WI38 (cell line): ENCODE results near the gene PHC1.
"Not testable (repeated sequence)": the region's sequence is repeated elsewhere in the genome, so short reads cannot be mapped to it uniquely, and the experiment has no call there.

ENCODE experiments used
- H3K4me3 ChIP-seq: 2 replicates; pipeline ENCODE4 v1.5.1; 2011; ENCODE audit warnings: low read depth, mild to moderate bottlenecking, control low read depth, low read length
- TF ChIP-seq, protein P1 (sequence below): IDR thresholded peaks from 2 replicates; pipeline ENCODE4 v1.5.1; 2012; ENCODE audit warnings: low read depth, mild to moderate bottlenecking, control low read depth, low read length

The PHC1 gene

DNA sequence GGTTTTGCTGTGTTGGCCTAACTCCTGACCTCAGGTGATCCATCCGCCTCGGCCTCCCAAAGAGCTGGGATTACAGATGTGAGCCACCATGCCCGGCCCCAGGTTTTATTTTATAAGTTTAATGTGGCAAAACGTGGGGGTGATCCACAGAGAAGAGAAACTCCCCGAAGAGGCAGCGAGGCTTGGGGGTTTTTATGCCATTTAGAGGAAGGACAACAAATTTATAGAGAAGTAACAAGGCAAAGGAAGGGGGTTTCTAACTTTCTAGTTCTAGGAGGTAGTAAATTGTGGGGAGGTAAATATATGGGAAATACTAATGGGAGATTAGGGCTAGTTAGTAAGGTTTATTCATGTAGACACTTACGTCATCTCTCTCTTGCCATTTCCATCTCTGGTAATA lies 17.2 kb upstream of the PHC1 start:
- TF ChIP-seq, protein P1, sequence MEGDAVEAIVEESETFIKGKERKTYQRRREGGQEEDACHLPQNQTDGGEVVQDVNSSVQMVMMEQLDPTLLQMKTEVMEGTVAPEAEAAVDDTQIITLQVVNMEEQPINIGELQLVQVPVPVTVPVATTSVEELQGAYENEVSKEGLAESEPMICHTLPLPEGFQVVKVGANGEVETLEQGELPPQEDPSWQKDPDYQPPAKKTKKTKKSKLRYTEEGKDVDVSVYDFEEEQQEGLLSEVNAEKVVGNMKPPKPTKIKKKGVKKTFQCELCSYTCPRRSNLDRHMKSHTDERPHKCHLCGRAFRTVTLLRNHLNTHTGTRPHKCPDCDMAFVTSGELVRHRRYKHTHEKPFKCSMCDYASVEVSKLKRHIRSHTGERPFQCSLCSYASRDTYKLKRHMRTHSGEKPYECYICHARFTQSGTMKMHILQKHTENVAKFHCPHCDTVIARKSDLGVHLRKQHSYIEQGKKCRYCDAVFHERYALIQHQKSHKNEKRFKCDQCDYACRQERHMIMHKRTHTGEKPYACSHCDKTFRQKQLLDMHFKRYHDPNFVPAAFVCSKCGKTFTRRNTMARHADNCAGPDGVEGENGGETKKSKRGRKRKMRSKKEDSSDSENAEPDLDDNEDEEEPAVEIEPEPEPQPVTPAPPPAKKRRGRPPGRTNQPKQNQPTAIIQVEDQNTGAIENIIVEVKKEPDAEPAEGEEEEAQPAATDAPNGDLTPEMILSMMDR, result no peak

DNA sequence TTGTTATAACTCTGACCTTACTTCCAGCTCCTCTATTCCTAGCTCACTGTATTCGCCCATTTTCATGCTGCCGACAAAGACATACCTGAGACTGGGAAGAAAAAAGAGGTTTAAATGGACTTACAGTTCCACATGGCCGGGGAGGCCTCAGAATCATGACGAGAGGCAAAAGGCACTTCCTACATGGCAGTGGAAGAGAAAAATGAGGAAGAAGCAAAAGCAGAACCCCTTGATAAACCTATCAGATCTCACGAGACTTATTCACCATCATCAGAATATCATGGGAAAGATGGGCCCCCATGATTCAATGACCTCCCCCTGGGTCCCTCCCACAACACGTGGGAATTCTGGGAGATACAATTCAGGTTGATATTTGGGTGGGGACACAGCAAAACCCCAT lies 14.5 kb upstream of the PHC1 start:
- TF ChIP-seq, protein P1, result no peak

More for the DNA sequence above, 17.2 kb upstream of the PHC1 start:
- H3K4me3 ChIP-seq, result no peak overlapping the region

DNA sequence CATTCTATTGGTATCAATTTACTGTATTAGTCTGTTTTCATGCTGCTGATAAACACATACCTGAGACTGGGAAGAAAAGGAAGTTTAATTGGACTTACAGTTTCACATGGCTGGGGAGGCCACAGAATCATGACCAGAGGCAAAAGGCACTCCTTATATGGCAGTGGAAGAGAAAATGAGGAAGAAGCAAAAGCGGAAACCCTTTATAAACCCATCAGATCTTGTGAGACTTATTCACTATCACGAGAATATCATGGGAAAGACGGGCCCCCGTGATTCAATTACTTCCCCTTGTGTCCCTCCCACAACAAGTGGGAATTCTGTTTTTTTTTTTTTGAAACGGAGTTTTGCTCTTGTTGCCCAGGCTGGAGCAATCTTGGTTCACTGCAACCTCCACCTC lies 11.6 kb upstream of the PHC1 start:
- not testable (repeated sequence) for H3K4me3 ChIP-seq

More for the DNA sequence above, 14.5 kb upstream of the PHC1 start:
- H3K4me3 ChIP-seq, result no peak overlapping the region

DNA sequence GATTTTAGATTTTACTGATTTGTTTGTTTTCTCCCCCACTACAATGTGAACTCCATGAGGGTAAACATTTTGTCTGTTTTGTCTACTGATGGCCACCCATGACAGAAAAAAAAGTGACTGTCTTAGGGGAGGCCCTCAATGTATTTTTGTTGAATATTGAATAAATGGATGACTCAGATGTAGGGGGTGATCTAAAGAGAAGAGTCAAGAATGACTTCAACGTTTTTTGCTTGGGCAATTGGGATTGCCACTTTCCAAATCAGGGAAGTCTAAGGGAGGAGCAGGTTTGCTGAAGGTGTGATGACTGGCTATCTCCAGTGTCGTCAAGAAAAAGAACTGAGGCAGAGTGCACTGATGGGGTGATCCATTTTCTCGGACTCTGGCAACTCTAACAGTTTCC lies 10.7 kb upstream of the PHC1 start:
- no peak overlapping the region for H3K4me3 ChIP-seq
- TF ChIP-seq, protein P1, result no peak

DNA sequence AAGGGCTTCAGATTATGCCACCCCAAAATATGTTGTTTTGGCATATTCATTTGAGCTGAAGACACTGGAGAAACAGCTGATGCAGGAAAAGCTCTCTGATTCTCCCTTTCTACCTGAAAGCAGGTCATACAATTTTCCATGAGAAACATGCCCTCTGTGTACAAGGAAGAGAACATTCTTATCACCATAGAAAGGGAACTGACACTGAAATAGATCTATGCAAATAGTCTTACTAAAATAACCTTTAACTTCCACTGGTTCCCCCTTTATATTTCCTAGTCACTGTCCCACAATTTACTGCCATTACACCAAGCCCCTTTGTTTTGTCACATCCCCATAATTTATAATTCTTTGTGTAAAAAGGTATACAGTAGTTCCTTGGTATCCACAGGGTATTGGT lies 9.6 kb upstream of the PHC1 start:
- TF ChIP-seq, protein P1, result no peak
- no peak overlapping the region for H3K4me3 ChIP-seq

DNA sequence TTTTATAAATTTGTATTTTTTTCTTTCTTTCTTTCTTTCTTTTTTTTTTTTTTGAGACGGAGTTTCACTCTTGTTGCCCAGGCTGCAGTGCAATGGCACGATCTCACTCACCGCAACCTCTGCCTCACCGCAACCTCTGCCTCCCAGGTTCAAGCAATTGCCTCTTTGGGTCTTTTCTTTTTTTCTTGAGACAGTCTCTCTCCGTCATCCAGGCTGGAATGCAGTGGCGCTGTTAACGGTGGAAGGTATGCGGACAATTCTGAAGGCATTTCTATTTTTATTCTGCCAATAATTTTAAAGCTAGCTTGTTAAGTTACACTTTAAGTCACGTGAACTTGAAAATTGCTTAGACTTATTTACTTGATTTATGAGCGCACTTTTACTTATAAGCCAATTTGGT lies 8.8 kb upstream of the PHC1 start:
- TF ChIP-seq, protein P1, result no peak

DNA sequence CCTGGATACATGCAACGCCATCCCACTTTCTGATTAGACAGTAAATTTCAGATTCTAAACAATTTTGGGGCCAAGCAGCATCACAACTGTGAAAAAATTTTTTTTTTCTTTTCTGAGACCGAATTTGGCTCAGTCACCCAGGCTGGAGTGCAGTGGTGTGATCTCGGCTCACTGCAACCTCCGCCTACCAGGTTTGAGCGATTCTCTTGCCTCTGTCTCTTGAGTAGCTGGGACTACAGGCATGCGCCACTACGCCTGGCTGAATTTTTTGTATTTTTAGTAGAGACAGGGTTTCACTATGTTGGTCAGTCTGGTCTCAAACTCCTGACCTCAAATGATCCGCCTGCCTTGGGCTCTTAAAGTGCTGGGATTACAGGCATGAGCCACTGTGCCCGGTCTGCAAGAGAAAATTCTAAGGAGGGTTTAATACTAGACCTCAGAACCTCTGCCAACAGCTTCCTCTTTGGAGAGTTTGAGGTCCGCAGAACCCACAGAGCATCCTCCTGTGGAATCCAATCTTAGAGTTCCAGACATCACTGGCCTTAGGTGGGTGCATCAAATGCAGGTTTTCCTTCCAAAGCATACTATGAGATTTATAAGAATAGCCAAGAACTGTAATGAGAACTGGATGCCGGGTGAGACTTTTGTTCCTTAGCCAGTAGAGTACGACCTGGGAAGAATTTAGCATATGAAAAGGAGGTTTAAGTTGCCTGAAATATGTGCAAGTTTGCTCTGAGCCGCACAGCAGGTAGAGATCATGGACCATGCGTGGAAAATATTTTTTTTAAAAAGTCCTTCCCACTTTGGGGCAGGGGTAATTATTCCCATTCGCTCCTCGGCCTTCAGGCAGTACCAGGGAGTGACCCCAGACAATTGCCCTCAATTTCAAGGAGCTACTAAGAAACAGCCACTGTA lies 7.8 kb upstream of the PHC1 start:
- H3K4me3 ChIP-seq, result no peak overlapping the region
- TF ChIP-seq, protein P1, result no peak

More for the DNA sequence above, 8.8 kb upstream of the PHC1 start:
- no peak overlapping the region for H3K4me3 ChIP-seq
